Body of pancreas (tissue), 4 donors: Measurements from ENCODE around the gene TARS3.

Experiments used
- POLR2A ChIP-seq, 3 donors: fragments of 450-650 bp; IDR thresholded peaks; one replicate each; pipeline ENCODE4 v1.6.1; 2016; ENCODE audit warnings: antibody characterized with exemption in 3 of 3, mild to moderate bottlenecking in 2 of 3
- TF ChIP-seq, protein P1 (sequence below), 7 experiments: fragments of 450-650 bp in 4 of 7; fragments of 200-600 bp in 3 of 7; sonication (generic) in 3 of 7; IDR thresholded peaks; one replicate each; pipeline ENCODE4 v1.5.1; 2016 to 2019; ENCODE audit warnings: antibody characterized with exemption in 7 of 7

- TF ChIP-seq, protein P1, sequence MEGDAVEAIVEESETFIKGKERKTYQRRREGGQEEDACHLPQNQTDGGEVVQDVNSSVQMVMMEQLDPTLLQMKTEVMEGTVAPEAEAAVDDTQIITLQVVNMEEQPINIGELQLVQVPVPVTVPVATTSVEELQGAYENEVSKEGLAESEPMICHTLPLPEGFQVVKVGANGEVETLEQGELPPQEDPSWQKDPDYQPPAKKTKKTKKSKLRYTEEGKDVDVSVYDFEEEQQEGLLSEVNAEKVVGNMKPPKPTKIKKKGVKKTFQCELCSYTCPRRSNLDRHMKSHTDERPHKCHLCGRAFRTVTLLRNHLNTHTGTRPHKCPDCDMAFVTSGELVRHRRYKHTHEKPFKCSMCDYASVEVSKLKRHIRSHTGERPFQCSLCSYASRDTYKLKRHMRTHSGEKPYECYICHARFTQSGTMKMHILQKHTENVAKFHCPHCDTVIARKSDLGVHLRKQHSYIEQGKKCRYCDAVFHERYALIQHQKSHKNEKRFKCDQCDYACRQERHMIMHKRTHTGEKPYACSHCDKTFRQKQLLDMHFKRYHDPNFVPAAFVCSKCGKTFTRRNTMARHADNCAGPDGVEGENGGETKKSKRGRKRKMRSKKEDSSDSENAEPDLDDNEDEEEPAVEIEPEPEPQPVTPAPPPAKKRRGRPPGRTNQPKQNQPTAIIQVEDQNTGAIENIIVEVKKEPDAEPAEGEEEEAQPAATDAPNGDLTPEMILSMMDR (IDR thresholded peaks at IDR 0.05) = no peak
- no peak for TF ChIP-seq POLR2A (IDR thresholded peaks at IDR 0.05)
These were observed 108.1 kb downstream of the TARS3 start for GRCh38 chr15:101615986-101616848.
